ENCODE data around the gene ZNF438. TPM values are rescaled to one million over a fixed set of nuclear protein-coding genes. Genes with fewer than 3 reads are reported as not detected.

The ZNF438 gene
- total RNA-seq, 1 donor from 2014 or later = 1.3 TPM

DNA sequence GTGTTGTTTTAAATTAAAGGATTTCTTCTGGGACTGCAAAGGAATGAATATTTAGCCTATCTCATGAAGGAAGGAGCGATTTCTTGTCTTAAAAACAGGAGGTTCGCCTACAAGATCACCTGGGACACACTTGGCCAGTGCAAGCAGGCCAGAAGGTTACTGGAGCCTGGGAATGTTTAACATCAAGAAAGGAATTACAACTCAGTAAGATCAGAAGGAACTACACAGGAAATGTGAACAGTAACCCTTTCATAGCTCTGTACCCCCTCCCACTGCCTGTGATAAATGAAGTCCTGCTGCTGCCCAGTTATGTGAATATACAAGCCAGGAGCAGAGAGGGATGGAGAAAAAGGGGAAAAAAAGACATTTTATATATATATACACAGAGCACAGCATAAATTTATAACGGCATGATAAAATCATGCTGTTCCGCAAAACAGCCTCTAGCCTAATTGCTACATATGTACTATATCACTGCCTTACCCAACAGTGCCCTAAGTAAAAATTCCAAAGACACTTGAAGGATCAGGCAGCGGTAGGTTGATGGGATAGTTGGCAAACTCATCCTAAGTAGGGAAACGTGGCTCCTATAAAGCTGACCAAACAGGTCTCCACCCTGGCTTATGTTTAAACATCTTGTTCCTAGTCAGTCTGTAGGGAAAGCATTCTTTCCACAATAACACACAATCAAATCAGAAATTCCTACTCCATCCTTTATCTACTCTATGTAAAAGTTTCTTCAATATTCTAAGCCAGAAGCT, 63.8 kb downstream of the ZNF438 start:
- H3K4me3 ChIP-seq = no peak overlapping the region
- H2AFZ ChIP-seq (replicated peaks) = no peak overlapping the region
- Mint-ChIP-seq H3K4me1 (peaks cover 4% of the 10 kb centered on the region), H3K27ac (peak overlapping the region; percentile 84), H3K27me3 (ENCODE audit: insufficient read depth, low read depth) (no peaks in the 10 kb centered on the region), H3K36me3 (no peaks in the 10 kb centered on the region), H3K9me3 (no peaks in the 10 kb centered on the region), H3K4me3 (no peak overlapping the region)
- H3K36me3 ChIP-seq = no peaks in the 10 kb centered on the region
- no peak overlapping the region for H3K9ac ChIP-seq
- H3K4me2 ChIP-seq = no peak overlapping the region
- DNase-seq (ENCODE audit: low spot score) = no peak
- H3K27me3 ChIP-seq = no peaks in the 10 kb centered on the region
- H4K20me1 ChIP-seq (ENCODE audit: low read depth) = no peaks in the 10 kb centered on the region
- H3F3A ChIP-seq (ENCODE audit: low read depth) = no peaks in the 10 kb centered on the region
- H3K79me2 ChIP-seq (ENCODE audit: low read depth) = no peaks in the 10 kb centered on the region
- no peaks in the 10 kb centered on the region for H3K9me3 ChIP-seq (ENCODE audit: low read depth)
- H3K27ac ChIP-seq = no peak overlapping the region
- TF ChIP-seq EZH2phosphoT487 (IDR thresholded peaks at IDR 0.05) = no peak
- TF ChIP-seq EZH2 (IDR thresholded peaks at IDR 0.05) = no peak
- TF ChIP-seq, protein P1, sequence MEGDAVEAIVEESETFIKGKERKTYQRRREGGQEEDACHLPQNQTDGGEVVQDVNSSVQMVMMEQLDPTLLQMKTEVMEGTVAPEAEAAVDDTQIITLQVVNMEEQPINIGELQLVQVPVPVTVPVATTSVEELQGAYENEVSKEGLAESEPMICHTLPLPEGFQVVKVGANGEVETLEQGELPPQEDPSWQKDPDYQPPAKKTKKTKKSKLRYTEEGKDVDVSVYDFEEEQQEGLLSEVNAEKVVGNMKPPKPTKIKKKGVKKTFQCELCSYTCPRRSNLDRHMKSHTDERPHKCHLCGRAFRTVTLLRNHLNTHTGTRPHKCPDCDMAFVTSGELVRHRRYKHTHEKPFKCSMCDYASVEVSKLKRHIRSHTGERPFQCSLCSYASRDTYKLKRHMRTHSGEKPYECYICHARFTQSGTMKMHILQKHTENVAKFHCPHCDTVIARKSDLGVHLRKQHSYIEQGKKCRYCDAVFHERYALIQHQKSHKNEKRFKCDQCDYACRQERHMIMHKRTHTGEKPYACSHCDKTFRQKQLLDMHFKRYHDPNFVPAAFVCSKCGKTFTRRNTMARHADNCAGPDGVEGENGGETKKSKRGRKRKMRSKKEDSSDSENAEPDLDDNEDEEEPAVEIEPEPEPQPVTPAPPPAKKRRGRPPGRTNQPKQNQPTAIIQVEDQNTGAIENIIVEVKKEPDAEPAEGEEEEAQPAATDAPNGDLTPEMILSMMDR (IDR thresholded peaks at IDR 0.05) = no peak
- H3K4me1 ChIP-seq = no peaks in the 10 kb centered on the region

DNA sequence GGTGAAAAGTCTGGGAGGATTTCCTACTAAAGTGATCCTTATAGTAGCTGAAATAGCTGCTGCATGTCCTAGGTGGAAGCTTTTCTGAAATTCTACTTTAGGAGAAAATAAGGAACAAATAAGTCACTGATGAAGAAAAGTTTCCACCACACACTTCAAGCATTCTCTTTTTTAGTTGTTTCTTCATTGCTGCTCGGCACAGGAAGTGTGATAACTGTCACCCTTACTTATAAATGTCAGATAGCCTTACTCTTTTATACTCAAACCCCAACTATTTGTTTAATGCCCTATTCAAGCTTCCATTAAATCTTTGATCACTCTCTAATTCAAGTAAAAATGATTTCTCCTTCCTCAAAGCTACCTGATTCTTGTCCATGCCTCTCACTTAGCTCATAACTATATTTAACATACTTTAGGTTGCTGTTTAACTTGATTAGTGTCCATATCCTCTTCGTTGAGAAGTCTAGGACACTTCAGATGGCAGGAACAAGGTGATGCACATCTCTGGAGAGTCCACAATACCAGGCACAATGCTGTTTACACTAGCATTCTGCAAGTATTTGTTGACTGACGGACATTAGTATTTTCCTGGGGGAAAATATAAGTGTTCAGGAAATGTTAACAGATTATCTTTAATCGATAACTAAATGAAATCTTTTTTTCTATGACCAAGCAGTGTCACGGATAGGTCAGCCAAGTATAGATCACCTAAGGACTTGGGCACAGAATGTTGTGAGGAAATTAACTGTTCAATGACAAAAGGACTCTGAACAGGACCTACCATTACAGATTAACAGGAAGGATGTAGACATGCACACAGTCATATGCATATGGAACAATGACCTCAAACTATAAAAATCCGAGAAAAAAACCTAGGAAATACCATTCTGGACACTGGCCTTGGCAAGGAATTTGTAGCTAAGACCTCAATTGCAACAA, 67.4 kb downstream of the ZNF438 start:
- no peak overlapping the region for H2AFZ ChIP-seq (replicated peaks)

DNA sequence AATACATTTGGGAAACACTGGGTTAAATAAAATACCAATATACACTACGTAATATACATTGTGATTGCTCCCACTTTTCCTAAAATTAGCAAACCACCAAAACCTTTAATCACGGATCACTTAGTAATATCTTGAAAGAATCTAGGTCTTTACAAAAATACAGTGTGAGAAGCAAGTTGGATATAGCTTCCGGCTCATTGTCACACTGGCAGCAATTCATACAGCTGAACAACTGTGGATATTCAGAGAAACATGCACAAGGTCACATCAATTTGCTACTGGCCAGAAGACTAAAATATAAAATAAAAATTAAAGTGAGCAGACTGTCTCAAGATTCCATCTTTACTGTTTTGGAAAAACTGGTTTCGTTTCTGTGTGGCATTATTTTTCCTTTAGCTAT, 69.1 kb downstream of the ZNF438 start:
- H3K4me3 ChIP-seq = no peak overlapping the region
- H3K9ac ChIP-seq = no peak overlapping the region
- H3K4me1 ChIP-seq = no peaks in the 10 kb centered on the region
- Mint-ChIP-seq H3K4me3 (no peak overlapping the region), H3K4me1 (peaks cover under 1% of the 10 kb centered on the region), H3K27me3 (ENCODE audit: insufficient read depth, low read depth) (no peaks in the 10 kb centered on the region), H3K27ac (no peak overlapping the region), H3K9me3 (no peaks in the 10 kb centered on the region), H3K36me3 (no peaks in the 10 kb centered on the region)
- no peak overlapping the region for H3K27ac ChIP-seq
- no peak for DNase-seq (ENCODE audit: low spot score)
- TF ChIP-seq EZH2phosphoT487 (IDR thresholded peaks at IDR 0.05) (no peak), EZH2 (IDR thresholded peaks at IDR 0.05) (no peak)
- TF ChIP-seq, protein P1 (IDR thresholded peaks at IDR 0.05) = no peak
- no peaks in the 10 kb centered on the region for H3K27me3 ChIP-seq
- no peaks in the 10 kb centered on the region for H3F3A ChIP-seq (ENCODE audit: low read depth)
- H3K79me2 ChIP-seq (ENCODE audit: low read depth) = no peaks in the 10 kb centered on the region
- H4K20me1 ChIP-seq (ENCODE audit: low read depth) = no peaks in the 10 kb centered on the region
- no peak overlapping the region for H2AFZ ChIP-seq (replicated peaks)
- no peak overlapping the region for H3K4me2 ChIP-seq
- H3K36me3 ChIP-seq = no peaks in the 10 kb centered on the region
- H3K9me3 ChIP-seq (ENCODE audit: low read depth) = no peaks in the 10 kb centered on the region

More for the DNA sequence above, 67.4 kb downstream of the ZNF438 start:
- Histone ChIP-seq H3K9ac (no peak overlapping the region), H4K20me1 (ENCODE audit: low read depth) (no peaks in the 10 kb centered on the region), H3K36me3 (no peaks in the 10 kb centered on the region), H3K27ac (no peak overlapping the region), H3K4me3 (no peak overlapping the region), H3F3A (ENCODE audit: low read depth) (no peaks in the 10 kb centered on the region), H3K4me1 (no peaks in the 10 kb centered on the region), H3K4me2 (no peak overlapping the region), H3K9me3 (ENCODE audit: low read depth) (no peaks in the 10 kb centered on the region), H3K27me3 (no peaks in the 10 kb centered on the region), H3K79me2 (ENCODE audit: low read depth) (no peaks in the 10 kb centered on the region)
- no peaks in the 10 kb centered on the region for H3K27me3 Mint-ChIP-seq (ENCODE audit: insufficient read depth, low read depth)
- H3K4me1 Mint-ChIP-seq = peaks cover 4% of the 10 kb centered on the region
- no peak overlapping the region for H3K4me3 Mint-ChIP-seq
- DNase-seq (ENCODE audit: low spot score) = no peak
- no peak overlapping the region for H3K27ac Mint-ChIP-seq
- no peaks in the 10 kb centered on the region for H3K9me3 Mint-ChIP-seq
- no peak for TF ChIP-seq EZH2 (IDR thresholded peaks at IDR 0.05)
- TF ChIP-seq, protein P1 (IDR thresholded peaks at IDR 0.05) = no peak
- no peak for TF ChIP-seq EZH2phosphoT487 (IDR thresholded peaks at IDR 0.05)
- H3K36me3 Mint-ChIP-seq = no peaks in the 10 kb centered on the region

All from neural progenitor cell (in vitro differentiated cells).